Measurements from ENCODE around the gene ZSWIM8. TPM values are rescaled to one million over a fixed set of nuclear protein-coding genes. Genes with fewer than 3 reads are reported as not detected.

Gene ZSWIM8
- total and polyA plus RNA-seq, 2 of the 8 experiments (the other 6 are each of a cell fraction or from before 2014, with no cell fraction given), result 44.7 to 99.7 TPM

GRCh38 chr10:73843261-73843660, 57.9 kb downstream of the ZSWIM8 start:
- H3K18ac ChIP-seq (ENCODE audit: extremely low read depth, low read length), result no peak overlapping the region
- TF ChIP-seq HDAC2 (IDR thresholded peaks at IDR 0.05; ENCODE audit: borderline replicate concordance in 1 of 2, low read depth in 2 of 2, low read length in 2 of 2), result no peak
- H3K23ac ChIP-seq (ENCODE audit: insufficient read length), result no peak overlapping the region
- no peak overlapping the region for H3K56ac ChIP-seq (replicated peaks; ENCODE audit: insufficient read length, low read depth, low read length)
- H2BK20ac ChIP-seq (ENCODE audit: low read length), result no peak overlapping the region
- H3K27me3 ChIP-seq (replicated peaks in 1 of 4; ENCODE audit: control insufficient read depth in 3 of 4, extremely low read depth in 1 of 4, insufficient read depth in 3 of 4, low read length in 3 of 4), result no peaks in the 10 kb centered on the region
- no peak overlapping the region for H3K9ac ChIP-seq (replicated peaks in 1 of 4; ENCODE audit: extremely low read depth in 1 of 4, low read depth in 3 of 4, low read length in 3 of 4)
- H3K79me2 ChIP-seq (ENCODE audit: control insufficient read depth in 1 of 2, insufficient read depth in 2 of 2, low read length in 2 of 2), result no peaks in the 10 kb centered on the region
- H3K14ac ChIP-seq (ENCODE audit: insufficient read length), result no peak overlapping the region
- H4K20me1 ChIP-seq (replicated peaks in 1 of 2; ENCODE audit: control insufficient read depth in 1 of 2, insufficient read depth in 2 of 2, low read length in 2 of 2), result peaks cover 0 to 8% of the 10 kb centered on the region in 2 experiments
- H3K23me2 ChIP-seq (ENCODE audit: low read depth, low read length), result no peaks in the 10 kb centered on the region
- H3K4me2 ChIP-seq (ENCODE audit: insufficient read depth in 1 of 2, low read depth in 2 of 2, low read length in 2 of 2), result no peak overlapping the region
- no peaks in the 10 kb centered on the region for H3K79me1 ChIP-seq (ENCODE audit: low read depth, low read length)
- no peaks in the 10 kb centered on the region for H3K9me3 ChIP-seq (ENCODE audit: insufficient read depth in 2 of 2, low read depth in 1 of 2, low read length in 1 of 2)
- no peaks in the 10 kb centered on the region for H3K4me1 ChIP-seq (replicated peaks in 1 of 4; ENCODE audit: control insufficient read depth in 3 of 4, insufficient read depth in 4 of 4, low read length in 3 of 4)
- H2BK120ac ChIP-seq (replicated peaks; ENCODE audit: low read depth, low read length), result no peak overlapping the region
- no peak overlapping the region for H4K91ac ChIP-seq (replicated peaks; ENCODE audit: insufficient read length, low read length)
- H3K4me3 ChIP-seq (ENCODE audit: extremely low read depth in 1 of 4, insufficient read depth in 2 of 4, low read depth in 3 of 4, low read length in 4 of 4), result no peak overlapping the region
- no peak overlapping the region for H2BK12ac ChIP-seq (ENCODE audit: low read depth, low read length)
- H2BK5ac ChIP-seq (ENCODE audit: low read depth, low read length), result no peak overlapping the region
- POLR2A ChIA-PET (ENCODE audit: partially characterized antibody), result interaction anchor here (1.0 kb wide), 1 partner anchor 25 kb away, joined by 4 read pairs; no protein-coding TSS in a partner anchor
- no peak overlapping the region for H4K5ac ChIP-seq (ENCODE audit: insufficient read length, low read depth, low read length)
- H3K4ac ChIP-seq (replicated peaks; ENCODE audit: insufficient read length, low read depth, low read length), result no peak overlapping the region
- no peak overlapping the region for H3K27ac ChIP-seq (ENCODE audit: low read depth, low read length)
- CTCF ChIA-PET (ENCODE audit: partially characterized antibody), result interaction anchor here (1.2 to 20.8 kb wide), 7 partner anchors 5 to 44 kb away, joined by 3 to 279 read pairs (median 142); partner anchors contain the start of gene CAMK2G
- H4K8ac ChIP-seq (ENCODE audit: extremely low read depth, insufficient read depth, low read length), result no peak overlapping the region
- no peak overlapping the region for H2AFZ ChIP-seq (ENCODE audit: low read length)
- no peak for FAIRE-seq
- H2AK5ac ChIP-seq (ENCODE audit: low read depth, low read length), result no peak overlapping the region
- no peak overlapping the region for H2BK15ac ChIP-seq (ENCODE audit: low read length)
- no peak for DNase-seq (ENCODE audit: low read depth in 1 of 2, low spot score in 2 of 2)
- peaks cover 25 to 49% (median 35%) of the 10 kb centered on the region in 4 experiments for H3K36me3 ChIP-seq (ENCODE audit: control insufficient read depth in 2 of 4, insufficient read depth in 4 of 4, low read length in 3 of 4)
- 97% methylated on average over 5 of the region's 5 CpGs; no CpG with 5 or more reads in 1 of the 2 experiments for WGBS, 2 experiments (ENCODE audit: extremely low coverage in 1 of 2, insufficient coverage in 1 of 2, insufficient read length in 1 of 2, insufficient replicate concordance in 2 of 2, low coverage in 1 of 2, low lambda C conversion rate in 2 of 2, missing lambda C conversion rate in 1 of 2)
